Epithelial cell of esophagus (primary cell): Measurements from ENCODE around the gene HTRA1.

Source experiments
- DNase-seq: peaks from one replicate; pipeline ENCODE4 v3.0.0; 2010; ENCODE audit warnings: low read depth
- H3K4me3 ChIP-seq: 2 replicates; pipeline ENCODE4 v1.5.1; 2011; ENCODE audit warnings: mild to moderate bottlenecking, low read length, control low read depth
- CTCF ChIP-seq: IDR thresholded peaks from 2 replicates; pipeline ENCODE4 v1.5.1; 2011; ENCODE audit warnings: low read depth, mild to moderate bottlenecking, low read length, control low read depth, inconsistent platforms; ENCODE audit not compliant: insufficient read depth; ENCODE audit errors: missing control alignments

HTRA1 gene

GRCh38 chr10:122469848-122470247 is 8.5 kb downstream of the HTRA1 start:
- no peak overlapping the region for H3K4me3 ChIP-seq
- no peak for TF ChIP-seq CTCF
- DNase-seq, result no peak

GRCh38 chr10:122471531-122472177 is 10.3 kb downstream of the HTRA1 start:
- DNase-seq, result peak; percentile 67
- no peak for TF ChIP-seq CTCF
- no peak overlapping the region for H3K4me3 ChIP-seq

GRCh38 chr10:122473116-122473515 is 11.8 kb downstream of the HTRA1 start:
- DNase-seq, result no peak
- TF ChIP-seq CTCF, result no peak
- no peak overlapping the region for H3K4me3 ChIP-seq

- H3K4me3 ChIP-seq, result no peak overlapping the region
- no peak for DNase-seq
- TF ChIP-seq CTCF, result no peak
These were observed 12.9 kb downstream of the HTRA1 start for GRCh38 chr10:122474131-122474818.

- no peak overlapping the region for H3K4me3 ChIP-seq
- DNase-seq, result peak; percentile 13
- no peak for TF ChIP-seq CTCF
These were observed 13.7 kb downstream of the HTRA1 start for GRCh38 chr10:122475100-122475499.

GRCh38 chr10:122475591-122476332 is 14.4 kb downstream of the HTRA1 start:
- peak; percentile 17 for DNase-seq
- TF ChIP-seq CTCF, result no peak
- no peak overlapping the region for H3K4me3 ChIP-seq

- no peak overlapping the region for H3K4me3 ChIP-seq
- DNase-seq, result peak; percentile 88
- TF ChIP-seq CTCF, result no peak
These were observed 15.0 kb downstream of the HTRA1 start for GRCh38 chr10:122476333-122476695.
